HAP-1 (cell line): ENCODE measurements around the gene ZFPL1.

ENCODE experiments used
- DNase-seq, 2 experiments: peaks; one replicate each; pipeline ENCODE4 v3.0.0-alpha.2; 2016 to 2020; ENCODE audit warnings: low spot score in 2 of 2
- H3K27me3 ChIP-seq: fragments of 250-450 bp; sonication (Bioruptor Pico); 2 replicates; pipeline ENCODE4 v1.5.1; 2020; ENCODE audit warnings: low read depth, mild to moderate bottlenecking, moderate library complexity
- H3K36me3 ChIP-seq: fragments of 250-450 bp; sonication (Bioruptor Pico); replicated peaks from 2 replicates; pipeline ENCODE4 v1.5.1; 2020; ENCODE audit warnings: mild to moderate bottlenecking
- H3K4me1 ChIP-seq: fragments of 250-450 bp; sonication (Bioruptor Pico); 2 replicates; pipeline ENCODE4 v1.5.1; 2020; ENCODE audit warnings: mild to moderate bottlenecking
- H3K4me3 ChIP-seq: fragments of 250-450 bp; sonication (Bioruptor Pico); 2 replicates; pipeline ENCODE4 v1.5.1; 2020; ENCODE audit warnings: mild to moderate bottlenecking, moderate library complexity
- H3K9me3 ChIP-seq: fragments of 250-450 bp; sonication (Bioruptor Pico); 2 replicates; pipeline ENCODE4 v1.5.1; 2020; ENCODE audit warnings: mild to moderate bottlenecking, moderate library complexity
- in situ Hi-C: fragments of 300-500 bp; cut with MboI; formaldehyde crosslinking; loops from 3 replicates; pipeline ENCODE4 v1.14.3; 2020; ENCODE audit warnings: low sequenced_read_pairs, inconsistent platforms, mixed read lengths

The ZFPL1 gene

DNA sequence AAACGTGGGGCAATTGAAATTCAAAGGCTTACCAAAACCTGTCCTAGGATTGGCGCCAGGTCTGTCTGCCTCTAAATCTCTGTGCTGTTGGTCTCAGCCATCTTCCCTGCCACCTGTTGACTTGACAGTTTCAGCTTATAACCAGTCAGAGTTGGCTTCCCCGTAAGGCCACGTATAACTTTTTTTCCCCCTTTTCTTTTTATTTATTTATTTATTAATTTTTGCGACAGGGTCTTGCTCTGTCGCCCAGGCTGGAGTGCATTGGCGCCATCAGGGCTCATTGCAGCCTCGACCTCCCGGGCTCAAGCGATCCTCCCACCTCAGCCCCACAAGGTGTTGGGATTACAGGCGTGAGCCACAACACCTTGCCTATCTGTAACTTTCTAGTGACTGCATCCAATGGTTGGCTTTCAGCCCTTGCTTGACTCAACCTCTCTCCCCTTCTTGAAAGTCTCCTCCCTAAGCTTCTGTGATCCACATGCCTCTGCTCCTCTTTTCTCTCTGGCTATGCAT is 51.7 kb downstream of the ZFPL1 start:
- Histone ChIP-seq H3K27me3 (0 out of 2 replicates have a peak, but pooled peaks cover 4% of the 10 kb centered on the region), H3K36me3 (peaks cover 20% of the 10 kb centered on the region), H3K4me1 (peaks cover 9% of the 10 kb centered on the region; the same call in 1 of the 2 replicates), H3K9me3 (no peaks in the 10 kb centered on the region), H3K4me3 (peak overlapping the region; percentile 72)
- no peak for DNase-seq
- in situ Hi-C loops = no loop called here

DNA sequence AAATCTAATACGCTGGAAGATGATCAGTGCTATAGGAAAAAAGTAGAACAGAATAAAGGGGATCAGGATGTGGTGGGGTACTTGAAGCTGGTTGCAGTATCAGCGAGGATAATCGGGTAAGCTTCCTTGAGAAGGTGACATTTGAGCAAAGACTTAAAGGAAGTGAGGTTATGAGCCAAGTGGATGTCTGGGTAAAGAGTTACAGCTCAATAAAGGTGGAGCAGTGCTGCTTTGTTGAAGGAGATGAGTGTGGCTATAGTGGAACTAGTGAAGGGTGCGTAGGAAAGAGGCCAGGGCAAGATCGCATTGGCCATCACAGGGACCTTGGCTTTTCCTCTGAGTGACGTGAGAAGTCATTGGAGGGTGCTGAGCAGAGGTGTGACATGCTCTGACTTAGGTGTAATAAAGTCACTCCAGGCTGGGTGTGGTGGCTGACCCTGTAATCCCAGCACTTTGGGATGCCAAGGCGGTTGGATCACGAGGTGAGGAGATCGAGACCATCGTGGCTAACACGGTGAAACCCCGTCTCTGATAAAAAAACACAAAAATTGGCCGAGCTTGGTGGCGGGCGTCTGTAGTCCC is 52.6 kb downstream of the ZFPL1 start:
- in situ Hi-C loops = no loop called here
- no peak for DNase-seq

More for the DNA sequence above, 52.6 kb downstream of the ZFPL1 start:
- H3K4me3 ChIP-seq = no peak overlapping the region
- peaks cover 6% of the 10 kb centered on the region for H3K27me3 ChIP-seq
- no peaks in the 10 kb centered on the region for H3K9me3 ChIP-seq
- H3K36me3 ChIP-seq = peaks cover 11% of the 10 kb centered on the region
- peaks cover 9% of the 10 kb centered on the region for H3K4me1 ChIP-seq
